PC-9 (cell line): Measurements from ENCODE around the gene FBXL15. TPM values are rescaled to one million over a fixed set of nuclear protein-coding genes. Genes with fewer than 3 reads are reported as not detected.

Experiments
- BruUV-seq: library from RNA; stranded (reverse); fragments of 400-500 nt; replicated peaks from 2 replicates; lab custom pipeline; 2021; lab: Mats Ljungman, UMichigan
- CTCF ChIA-PET: fragments of 300-600 bp; sonication (Branson Sonifier 250); formaldehyde crosslinking; loops from one replicate; lab custom pipeline; 2022; ENCODE audit warnings: antibody characterized with exemption; lab: Charles Lee
- POLR2A ChIA-PET: fragments of 300-600 bp; sonication (Branson Sonifier 250); formaldehyde crosslinking; loops from one replicate; lab custom pipeline; 2022; ENCODE audit warnings: antibody characterized with exemption; ENCODE audit not compliant: unreplicated experiment; lab: Charles Lee
- DNase-seq, 2 experiments: peaks; one replicate each; pipeline versions ENCODE4 v3.0.0 to v3.0.0-alpha.2; 2015 to 2022; ENCODE audit warnings: mixed read lengths in 1 of 2
- H2AFZ ChIP-seq: fragments of 200-600 bp; sonication (generic); 2 replicates; pipeline ENCODE4 v1.8.1; 2017; ENCODE audit warnings: antibody characterized with exemption
- H3F3A ChIP-seq: fragments of 200-600 bp; sonication (generic); 2 replicates; pipeline ENCODE4 v1.8.1; 2017; ENCODE audit warnings: antibody characterized with exemption, mild to moderate bottlenecking, low read depth; ENCODE audit not compliant: insufficient read depth
- H3K27ac ChIP-seq: fragments of 200-600 bp; sonication (generic); 2 replicates; pipeline ENCODE4 v1.6.1; 2016; ENCODE audit warnings: mixed run types
- H3K27me3 ChIP-seq: fragments of 200-600 bp; sonication (generic); 2 replicates; pipeline ENCODE4 v1.6.1; 2016; ENCODE audit warnings: low read depth, mixed run types; ENCODE audit not compliant: insufficient read depth
- H3K36me3 ChIP-seq: fragments of 200-600 bp; sonication (generic); 2 replicates; pipeline ENCODE4 v1.6.1; 2016; ENCODE audit warnings: low read depth, mixed run types
- H3K4me1 ChIP-seq: fragments of 200-600 bp; sonication (generic); replicated peaks from 2 replicates; pipeline ENCODE4 v1.6.1; 2016; ENCODE audit warnings: mixed run types; ENCODE audit not compliant: insufficient read depth
- H3K4me2 ChIP-seq: fragments of 200-600 bp; sonication (generic); 2 replicates; pipeline ENCODE4 v1.6.1; 2017; ENCODE audit warnings: mixed run types
- H3K4me3 ChIP-seq: fragments of 200-600 bp; sonication (generic); 2 replicates; pipeline ENCODE4 v1.6.1; 2016; ENCODE audit warnings: mixed run types
- H3K79me2 ChIP-seq: fragments of 200-600 bp; sonication (generic); 2 replicates; pipeline ENCODE4 v1.6.1; 2017; ENCODE audit warnings: low read depth, mixed run types
- H3K9me2 ChIP-seq: fragments of 200-600 bp; sonication (generic); 2 replicates; pipeline ENCODE4 v1.8.1; 2017; ENCODE audit warnings: mild to moderate bottlenecking; ENCODE audit not compliant: insufficient read depth
- H3K9me3 ChIP-seq: fragments of 200-600 bp; sonication (generic); 2 replicates; pipeline ENCODE4 v1.8.1; 2016; ENCODE audit warnings: low read depth; ENCODE audit not compliant: insufficient read depth
- H4K20me1 ChIP-seq: fragments of 200-600 bp; sonication (generic); 2 replicates; pipeline ENCODE4 v1.8.1; 2017; ENCODE audit not compliant: insufficient read depth
- CTCF ChIP-seq: fragments of 200-600 bp; sonication (generic); conservative IDR thresholded peaks from 2 replicates; pipeline ENCODE4 v1.6.1; 2017; ENCODE audit warnings: mixed run types, antibody characterized with exemption, mild to moderate bottlenecking, moderate library complexity
- EZH2 ChIP-seq: fragments of 200-600 bp; sonication (generic); IDR thresholded peaks from 2 replicates; pipeline ENCODE4 v1.8.0; 2017; ENCODE audit warnings: antibody characterized with exemption, low read depth
- intact Hi-C: fragments of 100-400 bp; cut with micrococcal nuclease; formaldehyde crosslinking; loops from one replicate; pipeline ENCODE4 v1.10.0; 2022; ENCODE audit not compliant: unreplicated experiment
- total RNA-seq: library from RNA; stranded (reverse); gene quantifications from 2 replicates; pipeline ENCODE4 v1.2.3, GENCODE V29; 2021

Gene FBXL15
- total RNA-seq, 1 experiment from 2014 or later, result 6.2 TPM

DNA sequence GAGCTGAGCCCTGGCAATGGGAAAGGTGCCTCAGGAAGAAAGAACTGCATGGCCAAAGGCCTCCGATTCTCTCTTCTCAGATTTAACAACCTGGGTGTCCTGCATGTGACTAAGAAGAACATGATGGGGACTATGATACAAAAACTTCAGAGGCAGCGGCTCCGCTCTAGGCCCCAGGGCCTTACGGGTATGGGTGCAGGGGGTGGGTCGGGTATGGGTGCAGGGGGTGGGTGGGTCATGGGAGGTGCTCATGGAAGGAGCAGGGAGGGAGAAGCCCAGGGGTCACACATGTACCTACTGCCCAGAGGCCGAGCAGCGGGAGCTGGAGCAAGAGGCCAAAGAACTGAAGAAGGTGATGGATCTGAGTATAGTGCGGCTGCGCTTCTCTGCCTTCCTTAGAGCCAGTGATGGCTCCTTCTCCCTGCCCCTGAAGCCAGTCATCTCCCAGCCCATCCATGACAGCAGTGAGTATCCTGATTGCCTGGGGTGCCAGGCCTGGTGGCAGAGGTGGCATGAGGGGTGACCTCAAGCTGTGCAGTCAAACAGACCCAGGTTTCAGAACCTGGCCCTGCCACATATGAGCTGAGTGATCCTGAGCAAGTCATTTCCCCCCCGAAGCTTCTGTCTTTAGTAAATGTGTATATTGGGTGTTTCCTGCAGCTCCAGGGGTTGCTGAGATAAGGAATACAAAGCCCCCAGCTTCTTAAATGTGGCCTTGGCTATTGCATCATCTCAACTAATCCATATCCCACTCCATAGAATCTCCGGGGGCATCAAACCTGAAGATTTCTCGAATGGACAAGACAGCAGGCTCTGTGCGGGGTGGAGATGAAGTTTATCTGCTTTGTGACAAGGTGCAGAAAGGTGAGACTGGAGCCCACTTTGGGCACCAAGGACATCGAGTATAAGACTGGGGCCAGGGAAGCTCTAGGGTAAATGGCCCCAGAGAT lies 23.1 kb upstream of the FBXL15 start:
- BruUV-seq, result no TSS peak
- DNase-seq, result no peak
- TF ChIP-seq CTCF, result no peak
- no peak for TF ChIP-seq EZH2
- H3K9me3 ChIP-seq, result no peaks in the 10 kb centered on the region
- peaks cover 18% of the 10 kb centered on the region for H3K4me1 ChIP-seq
- H3K27ac ChIP-seq, result no peak overlapping the region
- H3K27me3 ChIP-seq, result no peaks in the 10 kb centered on the region
- peak overlapping the region; percentile 91; the same call in 1 of the 2 replicates for H3K4me2 ChIP-seq
- H4K20me1 ChIP-seq, result no peaks in the 10 kb centered on the region
- H3K4me3 ChIP-seq, result no peak overlapping the region
- no peak overlapping the region for H2AFZ ChIP-seq
- ChIA-PET CTCF (no interaction called here), POLR2A (interaction anchor here (0.7 kb wide), 1 partner anchor 32 kb away, joined by 3 read pairs; no protein-coding TSS in a partner anchor)
- no peaks in the 10 kb centered on the region for H3K9me2 ChIP-seq
- H3K79me2 ChIP-seq, result peaks cover 5% of the 10 kb centered on the region; the same call in 1 of the 2 replicates
- intact Hi-C loops, result loop anchor here (2.0 to 10.0 kb wide), 2 partner anchors 167 to 247 kb away; partner anchors contain the start of gene TRIM8
- H3K36me3 ChIP-seq, result no peaks in the 10 kb centered on the region
- peaks cover 4% of the 10 kb centered on the region; the same call in 1 of the 2 replicates for H3F3A ChIP-seq

DNA sequence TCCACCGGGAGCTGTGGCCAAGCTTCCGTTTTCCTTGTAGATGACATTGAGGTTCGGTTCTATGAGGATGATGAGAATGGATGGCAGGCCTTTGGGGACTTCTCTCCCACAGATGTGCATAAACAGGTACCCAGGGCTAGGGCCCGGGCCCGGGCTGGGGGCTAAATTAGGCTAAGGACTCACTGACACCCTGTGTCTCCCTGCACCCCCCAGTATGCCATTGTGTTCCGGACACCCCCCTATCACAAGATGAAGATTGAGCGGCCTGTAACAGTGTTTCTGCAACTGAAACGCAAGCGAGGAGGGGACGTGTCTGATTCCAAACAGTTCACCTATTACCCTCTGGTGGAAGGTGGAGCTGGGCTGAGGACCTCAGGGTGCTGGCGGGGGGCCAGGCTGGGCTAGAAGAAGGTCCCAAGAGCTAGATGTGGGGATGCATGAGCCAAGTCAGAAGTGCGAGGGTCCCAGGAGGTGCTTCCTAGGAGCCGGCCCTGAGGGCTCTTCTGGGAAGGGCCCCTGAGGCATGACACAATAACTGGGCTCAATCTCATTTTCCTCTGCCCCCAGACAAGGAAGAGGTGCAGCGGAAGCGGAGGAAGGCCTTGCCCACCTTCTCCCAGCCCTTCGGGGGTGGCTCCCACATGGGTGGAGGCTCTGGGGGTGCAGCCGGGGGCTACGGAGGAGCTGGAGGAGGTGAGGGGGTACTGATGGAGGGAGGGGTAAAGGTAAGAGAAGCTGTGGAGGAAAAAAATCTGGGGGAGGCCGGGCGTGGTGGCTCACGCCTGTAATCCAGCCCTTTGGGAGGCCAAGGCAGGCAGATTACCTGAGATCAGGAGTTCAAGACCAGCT lies 22.2 kb upstream of the FBXL15 start:
- Histone ChIP-seq H3K9me3 (no peaks in the 10 kb centered on the region), H3K4me3 (no peak overlapping the region), H3K4me2 (peak overlapping the region; percentile 75), H3K79me2 (peaks cover 5% of the 10 kb centered on the region; the same call in 1 of the 2 replicates), H3K27me3 (no peaks in the 10 kb centered on the region), H3F3A (peaks cover 4% of the 10 kb centered on the region; the same call in 1 of the 2 replicates), H3K9me2 (no peaks in the 10 kb centered on the region), H4K20me1 (no peaks in the 10 kb centered on the region), H3K4me1 (peaks cover 18% of the 10 kb centered on the region), H2AFZ (no peak overlapping the region), H3K36me3 (no peaks in the 10 kb centered on the region), H3K27ac (no peak overlapping the region)
- TF ChIP-seq EZH2, result no peak
- no peak for TF ChIP-seq CTCF
- POLR2A ChIA-PET, result interaction anchor here (0.6 to 0.7 kb wide), 2 partner anchors 33 to 283 kb away, joined by 3 to 4 read pairs; no protein-coding TSS in a partner anchor
- no TSS peak for BruUV-seq
- intact Hi-C loops, result loop anchor here (2.0 to 10.0 kb wide), 2 partner anchors 168 to 246 kb away; partner anchors contain the start of gene TRIM8
- CTCF ChIA-PET, result no interaction called here
- DNase-seq, result no peak
